HCT116 (cell line): ENCODE measurements around the gene DPYSL5. TPM values are rescaled to one million over a fixed set of nuclear protein-coding genes. Genes with fewer than 3 reads are reported as not detected.

Experiments used
- ATAC-seq: fragments of 200-7000 bp; cut with Tn5 transposase; 2 replicates; pipeline ENCODE4 v1.9.1; 2020; ENCODE audit warnings: mild to moderate bottlenecking, moderate library complexity
- BruUV-seq: library from RNA; stranded (reverse); fragments of 400-500 nt; replicated peaks from 2 replicates; lab custom pipeline; 2021; lab: Mats Ljungman, UMichigan
- CTCF ChIA-PET: fragments of 300-600 bp; sonication (Branson Sonifier 250); formaldehyde crosslinking; loops from one replicate; lab custom pipeline; 2021; ENCODE audit warnings: antibody characterized with exemption; lab: Charles Lee
- POLR2A ChIA-PET: fragments of 300-600, 350-600 bp; sonication (Branson Sonifier 250); formaldehyde crosslinking; loops from one replicate; lab custom pipeline; 2021; ENCODE audit warnings: antibody characterized with exemption; lab: Charles Lee
- RAD21 ChIA-PET, 2 experiments: fragments of 300-600 bp; sonication (Branson Sonifier 250); formaldehyde crosslinking; loops; one replicate each; lab custom pipeline; 2023; ENCODE audit warnings: low total read pairs in 2 of 2; ENCODE audit not compliant: uncharacterized antibody in 2 of 2, unreplicated experiment in 2 of 2, low non-redundant PET in 1 of 2; lab: Charles Lee
- DNase-seq: peaks from one replicate; pipeline ENCODE4 v3.0.0-alpha.2; 2010; ENCODE audit warnings: low read depth, low spot score
- H2AFZ ChIP-seq: fragments of 200-600 bp; shearing (Covaris generic), sonication (generic); 2 replicates; pipeline ENCODE4 v1.6.1; 2017; ENCODE audit warnings: low read depth, mixed run types, mixed read lengths, antibody characterized with exemption, low read length; ENCODE audit not compliant: poor library complexity, severe bottlenecking
- H3K27ac ChIP-seq: 2 replicates; pipeline ENCODE4 v1.5.1; 2012; ENCODE audit warnings: low read depth, low read length
- H3K27me3 ChIP-seq: fragments of 200-600 bp; sonication (generic); 2 replicates; pipeline ENCODE4 v1.6.1; 2016; ENCODE audit warnings: mixed run types, low read length, mixed read lengths; ENCODE audit not compliant: insufficient read depth
- H3K36me3 ChIP-seq, 2 experiments: fragments of 200-500 bp in 1 of 2; fragments of 200-600 bp in 1 of 2; sonication (Bioruptor generic) in 1 of 2; sonication (generic) in 1 of 2; 2 replicates each; pipeline versions ENCODE4 v1.5.1 to v1.6.1; 2014 to 2016; ENCODE audit warnings: low read length in 2 of 2, inconsistent platforms in 1 of 2, mixed read lengths in 1 of 2, mixed run types in 1 of 2; ENCODE audit not compliant: insufficient read depth in 2 of 2, control insufficient read depth in 1 of 2
- H3K4me1 ChIP-seq, 2 experiments: fragments of 200-600 bp in 1 of 2; sonication (generic) in 1 of 2; 2 replicates each; pipeline versions ENCODE4 v1.5.1 to v1.6.1; 2012 to 2017; ENCODE audit warnings: low read length in 2 of 2, inconsistent platforms in 1 of 2, mild to moderate bottlenecking in 1 of 2, mixed read lengths in 1 of 2, mixed run types in 1 of 2, moderate library complexity in 1 of 2; ENCODE audit not compliant: insufficient read depth in 2 of 2, control insufficient read depth in 1 of 2
- H3K4me2 ChIP-seq: fragments of 200-600 bp; sonication (generic); 2 replicates; pipeline ENCODE4 v1.6.1; 2017; ENCODE audit warnings: mixed run types, low read length, mixed read lengths
- H3K4me3 ChIP-seq, 2 experiments: fragments of 200-600 bp in 1 of 2; sonication (generic) in 1 of 2; replicated peaks in 1 of 2; 2 replicates each; pipeline ENCODE4 v1.5.1; 2011 to 2016; ENCODE audit warnings: low read length in 2 of 2, control low read depth in 1 of 2, low read depth in 1 of 2, mild to moderate bottlenecking in 1 of 2, mixed read lengths in 1 of 2, mixed run types in 1 of 2
- H3K79me2 ChIP-seq: fragments of 200-600 bp; sonication (generic); 2 replicates; pipeline ENCODE4 v1.6.1; 2017; ENCODE audit warnings: mild to moderate bottlenecking, mixed run types, low read length, moderate library complexity, mixed read lengths; ENCODE audit not compliant: insufficient read depth
- H3K9ac ChIP-seq: fragments of 200-600 bp; sonication (generic); 2 replicates; pipeline ENCODE4 v1.6.1; 2016; ENCODE audit warnings: low read length, mixed read lengths
- H3K9me2 ChIP-seq: fragments of 200-600 bp; sonication (generic), shearing (Covaris generic); 2 replicates; pipeline ENCODE4 v1.6.1; 2017; ENCODE audit warnings: mixed run types, mild to moderate bottlenecking, moderate library complexity; ENCODE audit not compliant: insufficient read depth
- H3K9me3 ChIP-seq, 2 experiments: fragments of 200-500 bp in 1 of 2; fragments of 200-600 bp in 1 of 2; sonication (Bioruptor generic) in 1 of 2; sonication (generic) in 1 of 2; 2 replicates each; pipeline ENCODE4 v1.6.1; 2014 to 2017; ENCODE audit warnings: low read length in 2 of 2, mixed read lengths in 2 of 2, inconsistent platforms in 1 of 2, low read depth in 1 of 2, mild to moderate bottlenecking in 1 of 2, mixed run types in 1 of 2, moderate library complexity in 1 of 2; ENCODE audit not compliant: control insufficient read depth in 1 of 2, insufficient read depth in 1 of 2
- H4K20me1 ChIP-seq: fragments of 200-600 bp; sonication (generic), shearing (Covaris generic); 2 replicates; pipeline ENCODE4 v1.6.1; 2017; ENCODE audit warnings: mixed run types, mild to moderate bottlenecking, moderate library complexity; ENCODE audit not compliant: insufficient read depth
- ATF3 ChIP-seq: IDR thresholded peaks from 2 replicates; pipeline ENCODE4 v1.6.1; 2012
- CEBPB ChIP-seq: IDR thresholded peaks from 2 replicates; pipeline ENCODE4 v1.6.1; 2012; ENCODE audit warnings: low read depth
- ELF1 ChIP-seq: IDR thresholded peaks from 2 replicates; pipeline ENCODE4 v1.6.1; 2012; ENCODE audit warnings: low read depth, borderline replicate concordance
- EZH2phosphoT487 ChIP-seq: fragments of 200-600 bp; IDR thresholded peaks from 2 replicates; pipeline ENCODE4 v1.6.1; 2018; ENCODE audit warnings: antibody characterized with exemption, borderline replicate concordance
- FOSL1 ChIP-seq: IDR thresholded peaks from 2 replicates; pipeline ENCODE4 v1.6.1; 2012; ENCODE audit warnings: low read depth
- JUND ChIP-seq: IDR thresholded peaks from 2 replicates; pipeline ENCODE4 v1.6.1; 2012
- MAX ChIP-seq: IDR thresholded peaks from 2 replicates; pipeline ENCODE4 v1.6.1; 2012
- POLR2A ChIP-seq: IDR thresholded peaks from 2 replicates; pipeline ENCODE4 v1.7.0; 2011; ENCODE audit warnings: borderline replicate concordance; ENCODE audit not compliant: insufficient read depth, insufficient read length; ENCODE audit errors: extremely low read depth
- REST ChIP-seq: IDR thresholded peaks from 2 replicates; pipeline ENCODE4 v1.6.1; 2012; ENCODE audit warnings: low read depth
- SIN3A ChIP-seq: IDR thresholded peaks from 2 replicates; pipeline ENCODE4 v1.6.1; 2012; ENCODE audit warnings: low read depth
- SP1 ChIP-seq: IDR thresholded peaks from 2 replicates; pipeline ENCODE4 v1.6.1; 2012; ENCODE audit warnings: low read depth
- SRF ChIP-seq: IDR thresholded peaks from 2 replicates; pipeline ENCODE4 v1.6.1; 2012; ENCODE audit warnings: low read depth
- YY1 ChIP-seq: IDR thresholded peaks from 2 replicates; pipeline ENCODE4 v1.6.1; 2011; ENCODE audit warnings: low read length, low read depth, moderate library complexity, mild to moderate bottlenecking; ENCODE audit not compliant: insufficient replicate concordance; ENCODE audit errors: extremely low read depth
- ZBTB33 ChIP-seq: IDR thresholded peaks from 2 replicates; pipeline ENCODE4 v1.6.1; 2011; ENCODE audit warnings: mild to moderate bottlenecking, low read length, moderate library complexity; ENCODE audit not compliant: insufficient replicate concordance; ENCODE audit errors: extremely low read depth
- ZFX ChIP-seq: fragments of 450-650 bp; IDR thresholded peaks from 2 replicates; pipeline ENCODE4 v1.6.1; 2017
- intact Hi-C: fragments of 100-400 bp; cut with micrococcal nuclease; formaldehyde crosslinking; loops from 2 replicates; pipeline ENCODE4 v1.10.0; 2022
- total RNA-seq: library from RNA; stranded (reverse); gene quantifications from one replicate; pipeline ENCODE4 v1.2.1, GENCODE V29; 2021; ENCODE audit not compliant: unreplicated experiment

The DPYSL5 gene
- total RNA-seq, 1 experiment from 2014 or later = 8.4 TPM

GRCh38 chr2:26811791-26812694, 35.9 kb upstream of the DPYSL5 start:
- Histone ChIP-seq H3K9ac (no peak overlapping the region), H3K4me2 (no peak overlapping the region), H3K27me3 (no peaks in the 10 kb centered on the region), H3K9me2 (no peaks in the 10 kb centered on the region), H3K79me2 (no peaks in the 10 kb centered on the region), H3K36me3 (no peaks in the 10 kb centered on the region), H3K4me1 (peaks cover under 1 to 6% of the 10 kb centered on the region in 2 experiments; a peak in 3 of 4 replicates), H3K4me3 (no peak overlapping the region), H3K9me3 (no peaks in the 10 kb centered on the region), H3K27ac (no peak overlapping the region), H4K20me1 (no peaks in the 10 kb centered on the region), H2AFZ (no peak overlapping the region)
- ATAC-seq (no peak), DNase-seq (no peak)
- RAD21 ChIA-PET = no interaction called here
- BruUV-seq = no TSS peak
- intact Hi-C loops = no loop called here
- CTCF ChIA-PET = no interaction called here
- POLR2A ChIA-PET = no interaction called here
- TF ChIP-seq REST (no peak), ZFX (no peak), MAX (no peak), SRF (no peak), SP1 (no peak), YY1 (no peak), EZH2phosphoT487 (no peak), ZBTB33 (no peak), ATF3 (no peak), POLR2A (no peak), CEBPB (no peak), JUND (no peak), SIN3A (no peak), FOSL1 (no peak), ELF1 (no peak)
